ENCODE measurements around the gene PELI1.
"Not testable (repeated sequence)": the region's sequence is repeated elsewhere in the genome, so short reads cannot be mapped to it uniquely, and the experiment has no call there.

The PELI1 gene

GRCh38 chr2:64111426-64111825 lies 32.8 kb downstream of the PELI1 start:
- H3K4me1 ChIP-seq (ENCODE audit: control insufficient read depth, insufficient read depth, low read length, unreplicated experiment), result peaks cover 30% of the 10 kb centered on the region
- H3K27me3 ChIP-seq (ENCODE audit: insufficient read depth, low read length), result no peaks in the 10 kb centered on the region
- H3K27ac ChIP-seq (ENCODE audit: low read depth, low read length), result no peak overlapping the region
- no peak overlapping the region for H2AFZ ChIP-seq (ENCODE audit: low read length, unreplicated experiment)
- no peaks in the 10 kb centered on the region for H3K36me3 ChIP-seq (ENCODE audit: insufficient read depth, low read length)
- H3K79me2 ChIP-seq (ENCODE audit: control insufficient read depth, insufficient read depth, low read length, unreplicated experiment), result peaks cover 7% of the 10 kb centered on the region
- H3K4me3 ChIP-seq (ENCODE audit: low read depth, low read length), result no peak overlapping the region

GRCh38 chr2:64108666-64109241 lies 35.5 kb downstream of the PELI1 start:
- peaks cover 15% of the 10 kb centered on the region for H3K4me1 ChIP-seq (ENCODE audit: control insufficient read depth, insufficient read depth, low read length, unreplicated experiment)
- no peaks in the 10 kb centered on the region for H3K27me3 ChIP-seq (ENCODE audit: insufficient read depth, low read length)
- peaks cover 7% of the 10 kb centered on the region for H3K79me2 ChIP-seq (ENCODE audit: control insufficient read depth, insufficient read depth, low read length, unreplicated experiment)
- no peak overlapping the region for H3K27ac ChIP-seq (ENCODE audit: low read depth, low read length)
- no peak overlapping the region for H3K4me3 ChIP-seq (ENCODE audit: low read depth, low read length)
- no peak overlapping the region for H2AFZ ChIP-seq (ENCODE audit: low read length, unreplicated experiment)
- no peaks in the 10 kb centered on the region for H3K36me3 ChIP-seq (ENCODE audit: insufficient read depth, low read length)

- Histone ChIP-seq H3K4me3 (ENCODE audit: low read depth, low read length) (no peak overlapping the region), H2AFZ (ENCODE audit: low read length, unreplicated experiment) (no peak overlapping the region), H3K4me1 (ENCODE audit: control insufficient read depth, insufficient read depth, low read length, unreplicated experiment) (peaks cover 11% of the 10 kb centered on the region), H3K27ac (ENCODE audit: low read depth, low read length) (no peak overlapping the region), H3K27me3 (ENCODE audit: insufficient read depth, low read length) (no peaks in the 10 kb centered on the region), H3K79me2 (ENCODE audit: control insufficient read depth, insufficient read depth, low read length, unreplicated experiment) (peaks cover 3% of the 10 kb centered on the region), H3K36me3 (ENCODE audit: insufficient read depth, low read length) (no peaks in the 10 kb centered on the region)
These were observed 37.7 kb downstream of the PELI1 start for GRCh38 chr2:64106481-64106880.

GRCh38 chr2:64105670-64106461 lies 38.4 kb downstream of the PELI1 start:
- Histone ChIP-seq H3K36me3 (ENCODE audit: insufficient read depth, low read length) (no peaks in the 10 kb centered on the region), H3K27me3 (ENCODE audit: insufficient read depth, low read length) (no peaks in the 10 kb centered on the region), H3K4me1 (ENCODE audit: control insufficient read depth, insufficient read depth, low read length, unreplicated experiment) (peaks cover 14% of the 10 kb centered on the region), H3K4me3 (ENCODE audit: low read depth, low read length) (no peak overlapping the region), H3K27ac (ENCODE audit: low read depth, low read length) (no peak overlapping the region), H3K79me2 (ENCODE audit: control insufficient read depth, insufficient read depth, low read length, unreplicated experiment) (peaks cover 3% of the 10 kb centered on the region), H2AFZ (ENCODE audit: low read length, unreplicated experiment) (no peak overlapping the region)

- H3K79me2 ChIP-seq (ENCODE audit: control insufficient read depth, insufficient read depth, low read length, unreplicated experiment), result peaks cover 3% of the 10 kb centered on the region
- H3K4me1 ChIP-seq (ENCODE audit: control insufficient read depth, insufficient read depth, low read length, unreplicated experiment), result peaks cover 14% of the 10 kb centered on the region
- no peaks in the 10 kb centered on the region for H3K36me3 ChIP-seq (ENCODE audit: insufficient read depth, low read length)
- no peak overlapping the region for H3K27ac ChIP-seq (ENCODE audit: low read depth, low read length)
- no peak overlapping the region for H2AFZ ChIP-seq (ENCODE audit: low read length, unreplicated experiment)
- H3K4me3 ChIP-seq (ENCODE audit: low read depth, low read length), result no peak overlapping the region
- no peaks in the 10 kb centered on the region for H3K27me3 ChIP-seq (ENCODE audit: insufficient read depth, low read length)
These were observed 39.3 kb downstream of the PELI1 start for GRCh38 chr2:64104933-64105332.

GRCh38 chr2:64102736-64103135 lies 41.5 kb downstream of the PELI1 start:
- not testable (repeated sequence) for H2AFZ ChIP-seq (ENCODE audit: low read length, unreplicated experiment); H3K27ac ChIP-seq (ENCODE audit: low read depth, low read length); H3K79me2 ChIP-seq (ENCODE audit: control insufficient read depth, insufficient read depth, low read length, unreplicated experiment); H3K36me3 ChIP-seq (ENCODE audit: insufficient read depth, low read length); H3K27me3 ChIP-seq (ENCODE audit: insufficient read depth, low read length); H3K4me3 ChIP-seq (ENCODE audit: low read depth, low read length)
- H3K4me1 ChIP-seq (ENCODE audit: control insufficient read depth, insufficient read depth, low read length, unreplicated experiment), result peaks cover 14% of the 10 kb centered on the region

GRCh38 chr2:64101141-64101591 lies 43.1 kb downstream of the PELI1 start:
- peaks cover under 1% of the 10 kb centered on the region; the same call in 1 of the 2 replicates for H3K36me3 ChIP-seq (ENCODE audit: insufficient read depth, low read length)
- H2AFZ ChIP-seq (ENCODE audit: low read length, unreplicated experiment), result no peak overlapping the region
- no peaks in the 10 kb centered on the region for H3K27me3 ChIP-seq (ENCODE audit: insufficient read depth, low read length)
- no peak overlapping the region for H3K4me3 ChIP-seq (ENCODE audit: low read depth, low read length)
- H3K79me2 ChIP-seq (ENCODE audit: control insufficient read depth, insufficient read depth, low read length, unreplicated experiment), result no peaks in the 10 kb centered on the region
- peaks cover 14% of the 10 kb centered on the region for H3K4me1 ChIP-seq (ENCODE audit: control insufficient read depth, insufficient read depth, low read length, unreplicated experiment)
- no peak overlapping the region for H3K27ac ChIP-seq (ENCODE audit: low read depth, low read length)

GRCh38 chr2:64100584-64100983 lies 43.6 kb downstream of the PELI1 start:
- H3K79me2 ChIP-seq (ENCODE audit: control insufficient read depth, insufficient read depth, low read length, unreplicated experiment); H2AFZ ChIP-seq (ENCODE audit: low read length, unreplicated experiment); H3K36me3 ChIP-seq (ENCODE audit: insufficient read depth, low read length); H3K4me3 ChIP-seq (ENCODE audit: low read depth, low read length); H3K27me3 ChIP-seq (ENCODE audit: insufficient read depth, low read length); H3K27ac ChIP-seq (ENCODE audit: low read depth, low read length): not testable (repeated sequence)
- peaks cover 12% of the 10 kb centered on the region for H3K4me1 ChIP-seq (ENCODE audit: control insufficient read depth, insufficient read depth, low read length, unreplicated experiment)

- Histone ChIP-seq H3K4me1 (ENCODE audit: control insufficient read depth, insufficient read depth, low read length, unreplicated experiment) (no peaks in the 10 kb centered on the region), H3K36me3 (ENCODE audit: insufficient read depth, low read length) (peaks cover 10% of the 10 kb centered on the region; the same call in 1 of the 2 replicates), H3K4me3 (ENCODE audit: low read depth, low read length) (no peak overlapping the region), H3K79me2 (ENCODE audit: control insufficient read depth, insufficient read depth, low read length, unreplicated experiment) (no peaks in the 10 kb centered on the region), H2AFZ (ENCODE audit: low read length, unreplicated experiment) (no peak overlapping the region), H3K27me3 (ENCODE audit: insufficient read depth, low read length) (no peaks in the 10 kb centered on the region), H3K27ac (ENCODE audit: low read depth, low read length) (no peak overlapping the region)
These were observed 49.4 kb downstream of the PELI1 start for GRCh38 chr2:64094663-64095382.

- H3K4me3 ChIP-seq (ENCODE audit: low read depth, low read length), result no peak overlapping the region
- H3K27ac ChIP-seq (ENCODE audit: low read depth, low read length), result no peak overlapping the region
- no peaks in the 10 kb centered on the region for H3K4me1 ChIP-seq (ENCODE audit: control insufficient read depth, insufficient read depth, low read length, unreplicated experiment)
- H3K36me3 ChIP-seq (ENCODE audit: insufficient read depth, low read length), result peaks cover 10% of the 10 kb centered on the region; the same call in 1 of the 2 replicates
- H2AFZ ChIP-seq (ENCODE audit: low read length, unreplicated experiment), result no peak overlapping the region
- no peaks in the 10 kb centered on the region for H3K27me3 ChIP-seq (ENCODE audit: insufficient read depth, low read length)
- no peaks in the 10 kb centered on the region for H3K79me2 ChIP-seq (ENCODE audit: control insufficient read depth, insufficient read depth, low read length, unreplicated experiment)
These were observed 50.9 kb downstream of the PELI1 start for GRCh38 chr2:64093341-64093740.
